Endothelial cell of umbilical vein (primary cell): ENCODE results near the gene CAP2. TPM values are rescaled to one million over a fixed set of nuclear protein-coding genes. Genes with fewer than 3 reads are reported as not detected.

Experiments used
- BruUV-seq: library from RNA; stranded (reverse); fragments of 400-500 nt; replicated peaks from 2 replicates; lab custom pipeline; 2021; lab: Mats Ljungman, UMichigan
- CTCF ChIA-PET: fragments of 300-600, 350-600 bp; sonication (Branson Sonifier 250); formaldehyde crosslinking; loops from one replicate; lab custom pipeline; 2021; ENCODE audit warnings: antibody characterized with exemption, inconsistent platforms; lab: Charles Lee
- POLR2A ChIA-PET: fragments of 300-600, 350-600 bp; sonication (Branson Sonifier 250); formaldehyde crosslinking; loops from one replicate; lab custom pipeline; 2021; ENCODE audit warnings: antibody characterized with exemption, inconsistent platforms; lab: Charles Lee
- DNase-seq: peaks from one replicate; pipeline ENCODE4 v3.0.0-alpha.2; 2011; ENCODE audit warnings: low read depth, low spot score
- FAIRE-seq: peaks from 2 replicates; lab custom pipeline; 2011; peaks lifted over from hg19 to GRCh38; lab: Jason Lieb, UNC
- H2AFZ ChIP-seq: 2 replicates; pipeline ENCODE4 v1.6.0; 2012; ENCODE audit warnings: low read depth, low read length, control low read depth, inconsistent platforms
- H3K27ac ChIP-seq: 2 replicates; pipeline ENCODE4 v1.5.1; 2011; ENCODE audit warnings: low read depth, mild to moderate bottlenecking, control low read depth, low read length, moderate library complexity; ENCODE audit not compliant: insufficient read depth
- H3K27me3 ChIP-seq, 2 experiments: 2 replicates each; pipeline versions ENCODE4 v1.6.0 to v1.6.1; 2011; ENCODE audit warnings: low read length in 2 of 2, mixed read lengths in 1 of 2; ENCODE audit not compliant: control insufficient read depth in 2 of 2, insufficient read depth in 2 of 2
- H3K36me3 ChIP-seq, 2 experiments: 2 replicates in 1 of 2; 3 replicates in 1 of 2; pipeline ENCODE4 v1.5.1; 2011; ENCODE audit warnings: low read length in 2 of 2, mild to moderate bottlenecking in 1 of 2, moderate library complexity in 1 of 2; ENCODE audit not compliant: control insufficient read depth in 2 of 2, insufficient read depth in 2 of 2; ENCODE audit errors: extremely low read depth in 1 of 2
- H3K4me1 ChIP-seq: 3 replicates; pipeline ENCODE4 v1.5.1; 2011; ENCODE audit warnings: mild to moderate bottlenecking, low read length; ENCODE audit not compliant: control insufficient read depth, insufficient read depth; ENCODE audit errors: extremely low read depth
- H3K4me2 ChIP-seq: 2 replicates; pipeline ENCODE4 v1.6.1; 2011; ENCODE audit warnings: low read length, control low read depth, mixed read lengths; ENCODE audit not compliant: insufficient read depth
- H3K4me3 ChIP-seq, 3 experiments: fragments of 200-600 bp in 1 of 3; sonication (generic), shearing (Covaris generic) in 1 of 3; replicated peaks in 1 of 3; 2 replicates each; pipeline ENCODE4 v1.5.1; 2011 to 2016; ENCODE audit warnings: control low read depth in 3 of 3, low read length in 3 of 3, mild to moderate bottlenecking in 2 of 3, inconsistent platforms in 1 of 3, low read depth in 1 of 3, moderate library complexity in 1 of 3; ENCODE audit not compliant: insufficient read depth in 1 of 3
- H3K79me2 ChIP-seq: 2 replicates; pipeline ENCODE4 v1.6.0; 2012; ENCODE audit warnings: low read length, inconsistent platforms; ENCODE audit not compliant: control insufficient read depth, insufficient read depth
- H3K9ac ChIP-seq: replicated peaks from 2 replicates; pipeline ENCODE3; 2011; ENCODE audit warnings: low read length, control low read depth; ENCODE audit not compliant: insufficient read depth; ENCODE audit errors: extremely low read depth
- H3K9me1 ChIP-seq: replicated peaks from 3 replicates; pipeline ENCODE4 v1.6.0; 2011; ENCODE audit warnings: mild to moderate bottlenecking, low read length; ENCODE audit not compliant: control insufficient read depth, insufficient read depth; ENCODE audit errors: extremely low read depth
- H3K9me3 ChIP-seq: replicated peaks from 2 replicates; pipeline ENCODE4 v1.5.1; 2012; ENCODE audit warnings: low read length, inconsistent platforms; ENCODE audit not compliant: control insufficient read depth, insufficient read depth
- H4K20me1 ChIP-seq: replicated peaks from 2 replicates; pipeline ENCODE3; 2011; ENCODE audit warnings: mild to moderate bottlenecking, low read length; ENCODE audit not compliant: control insufficient read depth, insufficient read depth; ENCODE audit errors: extremely low read depth
- CTCF ChIP-seq, 2 donors: IDR thresholded peaks; 1 replicate in 1 of 2; 2 replicates in 1 of 2; pipeline ENCODE4 v1.5.1; 2011; ENCODE audit warnings: low read length in 2 of 2, mild to moderate bottlenecking in 2 of 2, moderate library complexity in 2 of 2, control low read depth in 1 of 2, inconsistent platforms in 1 of 2, low read depth in 1 of 2; ENCODE audit not compliant: insufficient read depth in 1 of 2; ENCODE audit errors: extremely low read depth in 1 of 2
- EZH2 ChIP-seq: IDR thresholded peaks from 2 replicates; pipeline ENCODE4 v1.6.1; 2012; ENCODE audit warnings: borderline replicate concordance, low read depth, mild to moderate bottlenecking, moderate library complexity, low read length, inconsistent platforms; ENCODE audit not compliant: severe bottlenecking
- GATA2 ChIP-seq: IDR thresholded peaks from 2 replicates; pipeline ENCODE4 v1.7.0; 2011; ENCODE audit warnings: low read depth, mild to moderate bottlenecking, moderate library complexity, mixed read lengths, low read length; ENCODE audit not compliant: insufficient read length, insufficient read depth
- JUN ChIP-seq: IDR thresholded peaks from 2 replicates; pipeline ENCODE4 v1.6.1; 2011; ENCODE audit warnings: borderline replicate concordance, low read depth; ENCODE audit not compliant: insufficient read length, insufficient read depth
- MAX ChIP-seq: IDR thresholded peaks from 2 replicates; pipeline ENCODE4 v1.6.1; 2011; ENCODE audit not compliant: insufficient read depth, insufficient read length
- dilution Hi-C: fragments of 300-500 bp; cut with MboI; formaldehyde crosslinking; loops from one replicate; pipeline ENCODE4 v1.15.0; 2019; ENCODE audit warnings: low sequenced_read_pairs; ENCODE audit not compliant: extremely low pct_ligation_motif_present
- intact Hi-C: fragments of 100-400 bp; cut with micrococcal nuclease; formaldehyde crosslinking; loops from one replicate; pipeline ENCODE4 v1.10.0; 2022
- polyA plus RNA-seq, 4 experiments: library from polyadenylated mRNA; depleted of rRNA in 3 of 4; stranded (reverse) in 3 of 4; unstranded in 1 of 4; fragments of >200 nt; gene quantifications; 2 replicates each; pipeline versions ENCODE4 v1.2.1 to v1.2.3, GENCODE V29; 2011 to 2012; ENCODE audit warnings: missing spikeins in 1 of 4
- total RNA-seq: library from RNA; stranded (reverse); gene quantifications from 2 replicates; pipeline ENCODE4 v1.2.3, GENCODE V29; 2021

CAP2 gene
- total and polyA plus RNA-seq, 2 donors (not counting 3 experiments of a cell fraction or from before 2014, with no cell fraction given): 12.2 to 21.3 TPM

GRCh38 chr6:17588011-17588410 is 194.6 kb downstream of the CAP2 start:
- CTCF ChIA-PET: interaction anchor here (1.1 kb wide), 1 partner anchor 217 kb away, joined by 4 read pairs; no protein-coding TSS in a partner anchor
- Histone ChIP-seq H3K36me3 (no peaks in the 10 kb centered on the region), H3K4me3 (no peak overlapping the region), H3K27me3 (no peaks in the 10 kb centered on the region), H3K9ac (no peak overlapping the region), H3K4me2 (no peak overlapping the region), H3K79me2 (no peaks in the 10 kb centered on the region), H3K4me1 (peaks cover 8% of the 10 kb centered on the region), H4K20me1 (no peaks in the 10 kb centered on the region), H3K27ac (no peak overlapping the region), H3K9me3 (no peaks in the 10 kb centered on the region), H2AFZ (no peak overlapping the region), H3K9me1 (no peaks in the 10 kb centered on the region)
- intact Hi-C loops (no loop called here), dilution Hi-C loops (no loop called here)
- FAIRE-seq (no peak), DNase-seq (no peak)
- TF ChIP-seq GATA2: no peak
- TF ChIP-seq CTCF (IDR thresholded peaks at IDR 0.05; ENCODE audit: extremely low read depth in 1 of 2, insufficient read depth in 1 of 2, low read depth in 1 of 2, low read length in 2 of 2): no peak
- TF ChIP-seq MAX: no peak
- no peak for TF ChIP-seq JUN
- TF ChIP-seq EZH2: no peak
- BruUV-seq: no TSS peak
- POLR2A ChIA-PET: no interaction called here
